ENCODE measurements around the gene AQP2.

- TF ChIP-seq, protein P1, sequence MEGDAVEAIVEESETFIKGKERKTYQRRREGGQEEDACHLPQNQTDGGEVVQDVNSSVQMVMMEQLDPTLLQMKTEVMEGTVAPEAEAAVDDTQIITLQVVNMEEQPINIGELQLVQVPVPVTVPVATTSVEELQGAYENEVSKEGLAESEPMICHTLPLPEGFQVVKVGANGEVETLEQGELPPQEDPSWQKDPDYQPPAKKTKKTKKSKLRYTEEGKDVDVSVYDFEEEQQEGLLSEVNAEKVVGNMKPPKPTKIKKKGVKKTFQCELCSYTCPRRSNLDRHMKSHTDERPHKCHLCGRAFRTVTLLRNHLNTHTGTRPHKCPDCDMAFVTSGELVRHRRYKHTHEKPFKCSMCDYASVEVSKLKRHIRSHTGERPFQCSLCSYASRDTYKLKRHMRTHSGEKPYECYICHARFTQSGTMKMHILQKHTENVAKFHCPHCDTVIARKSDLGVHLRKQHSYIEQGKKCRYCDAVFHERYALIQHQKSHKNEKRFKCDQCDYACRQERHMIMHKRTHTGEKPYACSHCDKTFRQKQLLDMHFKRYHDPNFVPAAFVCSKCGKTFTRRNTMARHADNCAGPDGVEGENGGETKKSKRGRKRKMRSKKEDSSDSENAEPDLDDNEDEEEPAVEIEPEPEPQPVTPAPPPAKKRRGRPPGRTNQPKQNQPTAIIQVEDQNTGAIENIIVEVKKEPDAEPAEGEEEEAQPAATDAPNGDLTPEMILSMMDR (IDR thresholded peaks at IDR 0.05; ENCODE audit: low read depth, low read length, missing input control), result no peak
- no peak for TF ChIP-seq REST (IDR thresholded peaks at IDR 0.05)
- TF ChIP-seq JUND (IDR thresholded peaks at IDR 0.05), result no peak
- TF ChIP-seq EGR1 (IDR thresholded peaks at IDR 0.05; ENCODE audit: low read depth in 2 of 2), result no peak
- no peak for TF ChIP-seq TAF1 (conservative IDR thresholded peaks at IDR 0.05)
- no peak for TF ChIP-seq RXRA (IDR thresholded peaks at IDR 0.05)
- no peak for TF ChIP-seq NR2F2 (IDR thresholded peaks at IDR 0.05)
- TF ChIP-seq YY1 (IDR thresholded peaks at IDR 0.05), result no peak
- TF ChIP-seq, protein P2, sequence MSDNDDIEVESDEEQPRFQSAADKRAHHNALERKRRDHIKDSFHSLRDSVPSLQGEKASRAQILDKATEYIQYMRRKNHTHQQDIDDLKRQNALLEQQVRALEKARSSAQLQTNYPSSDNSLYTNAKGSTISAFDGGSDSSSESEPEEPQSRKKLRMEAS (IDR thresholded peaks at IDR 0.05), result no peak
- no peak for TF ChIP-seq GABPA (IDR thresholded peaks at IDR 0.05 in 1 of 2, conservative IDR thresholded peaks at IDR 0.05 in 1 of 2)
- TF ChIP-seq, protein P3, sequence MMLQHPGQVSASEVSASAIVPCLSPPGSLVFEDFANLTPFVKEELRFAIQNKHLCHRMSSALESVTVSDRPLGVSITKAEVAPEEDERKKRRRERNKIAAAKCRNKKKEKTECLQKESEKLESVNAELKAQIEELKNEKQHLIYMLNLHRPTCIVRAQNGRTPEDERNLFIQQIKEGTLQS (IDR thresholded peaks at IDR 0.05), result no peak
- no peak for TF ChIP-seq HNF4G (IDR thresholded peaks at IDR 0.05)
These were observed 3.7 kb downstream of the AQP2 start for GRCh38 chr12:49953961-49954846.

Data from liver (tissue), 3 donors.